Thymus (tissue), 11 donors: Measurements from ENCODE around the gene COL9A1. TPM values are rescaled to one million over a fixed set of nuclear protein-coding genes. Genes with fewer than 3 reads are reported as not detected.

Experiments used
- DNase-seq, 9 donors: peaks; one replicate each; pipeline ENCODE4 v3.0.0-alpha.2; 2013; ENCODE audit warnings: low spot score in 9 of 9, low read depth in 6 of 9, missing footprints in 1 of 9
- H3K27ac ChIP-seq, 2 donors: one replicate each; pipeline ENCODE4 v1.5.1; 2013; ENCODE audit warnings: control low read depth in 1 of 2, low read depth in 1 of 2, low read length in 1 of 2, mild to moderate bottlenecking in 1 of 2, moderate library complexity in 1 of 2
- H3K27me3 ChIP-seq, 2 donors: one replicate each; pipeline ENCODE4 v1.5.1; 2013; ENCODE audit warnings: low read length in 1 of 2; ENCODE audit not compliant: control insufficient read depth in 2 of 2, insufficient read depth in 1 of 2
- H3K36me3 ChIP-seq, 2 donors: one replicate each; pipeline ENCODE4 v1.5.1; 2013; ENCODE audit warnings: low read length in 1 of 2, mild to moderate bottlenecking in 1 of 2, moderate library complexity in 1 of 2; ENCODE audit not compliant: control insufficient read depth in 2 of 2, insufficient read depth in 2 of 2
- H3K4me1 ChIP-seq, 2 donors: one replicate each; pipeline ENCODE4 v1.5.1; 2013; ENCODE audit warnings: low read length in 2 of 2; ENCODE audit not compliant: control insufficient read depth in 2 of 2, insufficient read depth in 2 of 2
- H3K4me3 ChIP-seq, 2 donors: one replicate each; pipeline ENCODE4 v1.5.1; 2013; ENCODE audit warnings: low read length in 2 of 2, control low read depth in 1 of 2, mild to moderate bottlenecking in 1 of 2
- H3K9me3 ChIP-seq, 2 donors: one replicate each; pipeline ENCODE4 v1.5.1; 2013; ENCODE audit warnings: low read length in 1 of 2, mild to moderate bottlenecking in 1 of 2; ENCODE audit not compliant: control insufficient read depth in 2 of 2, insufficient read depth in 1 of 2
- WGBS: extraction: QIAGEN DNeasy Blood & Tissue Kit; methylation state at CpG from one replicate; pipeline ENCODE4 v1.1.7; 2013; 5-methylcytosine and 5-hydroxymethylcytosine counted together
- polyA plus RNA-seq: library from polyadenylated mRNA; stranded (reverse); fragments of 200-250 nt; gene quantifications from one replicate; pipeline ENCODE4 v1.2.3, GENCODE V29; 2013
- total RNA-seq: library from RNA; stranded (reverse); fragments of 120-200 nt; gene quantifications from one replicate; pipeline ENCODE4 v1.2.4, GENCODE V29; 2013
- donor health status: healthy.

COL9A1 gene
- total and polyA plus RNA-seq, 2 donors: 0.32 to 1.2 TPM

DNA sequence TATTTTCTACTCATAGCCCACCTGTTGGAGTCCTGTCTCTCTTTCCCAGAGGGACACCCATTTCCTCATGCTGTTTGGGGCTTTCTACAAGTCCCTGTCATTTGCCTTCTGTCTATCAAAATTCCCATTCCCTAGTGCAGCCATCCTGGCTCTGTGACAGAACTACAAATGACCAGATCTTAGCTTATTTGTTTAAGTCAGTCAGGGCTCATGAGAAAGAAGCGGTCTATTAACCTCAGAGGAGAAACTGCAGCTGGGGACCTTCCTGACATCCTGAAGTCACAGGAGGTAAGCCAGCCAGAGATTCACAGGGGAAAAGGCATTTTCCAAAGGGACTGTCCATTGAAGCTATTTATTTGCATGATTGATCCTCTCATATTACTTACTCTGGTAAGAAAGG, 1.7 kb upstream of the COL9A1 start:
- 87% methylated on average over 1 of the region's 1 CpG for WGBS
- Histone ChIP-seq H3K4me3 (no peak overlapping the region), H3K9me3 (no peaks in the 10 kb centered on the region), H3K4me1 (no peaks in the 10 kb centered on the region), H3K27me3 (no peaks in the 10 kb centered on the region), H3K36me3 (no peaks in the 10 kb centered on the region), H3K27ac (no peak overlapping the region)
- no peak for DNase-seq

GRCh38 chr6:70299456-70299855, 3.4 kb downstream of the COL9A1 start:
- DNase-seq: no peak
- Histone ChIP-seq H3K27ac (no peak overlapping the region), H3K27me3 (no peaks in the 10 kb centered on the region), H3K36me3 (no peaks in the 10 kb centered on the region), H3K4me1 (no peaks in the 10 kb centered on the region), H3K4me3 (no peak overlapping the region), H3K9me3 (no peaks in the 10 kb centered on the region)
- 50% methylated on average over 2 of the region's 2 CpGs for WGBS

GRCh38 chr6:70298068-70298467, 4.8 kb downstream of the COL9A1 start:
- no peaks in the 10 kb centered on the region for H3K36me3 ChIP-seq
- no peak overlapping the region for H3K27ac ChIP-seq
- DNase-seq: no peak
- no peaks in the 10 kb centered on the region for H3K27me3 ChIP-seq
- H3K9me3 ChIP-seq: no peaks in the 10 kb centered on the region
- no peak overlapping the region for H3K4me3 ChIP-seq
- no peaks in the 10 kb centered on the region for H3K4me1 ChIP-seq

GRCh38 chr6:70292193-70292592, 10.7 kb downstream of the COL9A1 start:
- Histone ChIP-seq H3K4me3 (no peak overlapping the region), H3K9me3 (no peaks in the 10 kb centered on the region), H3K27me3 (no peaks in the 10 kb centered on the region), H3K4me1 (no peaks in the 10 kb centered on the region), H3K36me3 (no peaks in the 10 kb centered on the region), H3K27ac (no peak overlapping the region)
- DNase-seq: no peak
- 93% methylated on average over 1 of the region's 1 CpG for WGBS

- WGBS: 37% methylated on average over 2 of the region's 2 CpGs
- no peak overlapping the region for H3K4me3 ChIP-seq
- H3K4me1 ChIP-seq: no peaks in the 10 kb centered on the region
- no peak overlapping the region for H3K27ac ChIP-seq
- H3K9me3 ChIP-seq: no peaks in the 10 kb centered on the region
- no peaks in the 10 kb centered on the region for H3K27me3 ChIP-seq
- DNase-seq: no peak
- no peaks in the 10 kb centered on the region for H3K36me3 ChIP-seq
Observed at GRCh38 chr6:70289299-70289698, 13.6 kb downstream of the COL9A1 start.

GRCh38 chr6:70286905-70287304, 16.0 kb downstream of the COL9A1 start:
- no peak overlapping the region for H3K4me3 ChIP-seq
- H3K27ac ChIP-seq: no peak overlapping the region
- H3K4me1 ChIP-seq: no peaks in the 10 kb centered on the region
- DNase-seq: no peak
- H3K27me3 ChIP-seq: peaks cover 11 to 18% of the 10 kb centered on the region in 2 donors
- H3K36me3 ChIP-seq: no peaks in the 10 kb centered on the region
- no peaks in the 10 kb centered on the region for H3K9me3 ChIP-seq
- WGBS: 87% methylated on average over 5 of the region's 5 CpGs

GRCh38 chr6:70285201-70285600, 17.7 kb downstream of the COL9A1 start:
- H3K4me1 ChIP-seq: no peaks in the 10 kb centered on the region
- H3K4me3 ChIP-seq: no peak overlapping the region
- no peaks in the 10 kb centered on the region for H3K36me3 ChIP-seq
- H3K27me3 ChIP-seq: peaks cover 11 to 35% of the 10 kb centered on the region in 2 donors
- DNase-seq: no peak
- 96% methylated on average over 4 of the region's 4 CpGs for WGBS
- no peaks in the 10 kb centered on the region for H3K9me3 ChIP-seq
- H3K27ac ChIP-seq: no peak overlapping the region

- Histone ChIP-seq H3K27ac (no peak overlapping the region), H3K4me3 (no peak overlapping the region), H3K27me3 (peaks cover 11 to 36% of the 10 kb centered on the region in 2 donors), H3K9me3 (no peaks in the 10 kb centered on the region), H3K36me3 (no peaks in the 10 kb centered on the region), H3K4me1 (no peaks in the 10 kb centered on the region)
- 5% methylated on average over 31 of the region's 31 CpGs for WGBS
- DNase-seq: no peak
Observed at GRCh38 chr6:70282919-70283461, 19.9 kb downstream of the COL9A1 start.

- DNase-seq: no peak
- 5% methylated on average over 39 of the region's 39 CpGs for WGBS
Observed at GRCh38 chr6:70282312-70282918, 20.5 kb downstream of the COL9A1 start.

More at GRCh38 chr6:70282312-70282918, 20.5 kb downstream of the COL9A1 start:
- H3K9me3 ChIP-seq: no peaks in the 10 kb centered on the region
- H3K27ac ChIP-seq: no peak overlapping the region
- H3K36me3 ChIP-seq: no peaks in the 10 kb centered on the region
- H3K4me3 ChIP-seq: no peak overlapping the region
- H3K27me3 ChIP-seq: peaks cover 11 to 36% of the 10 kb centered on the region in 2 donors
- no peaks in the 10 kb centered on the region for H3K4me1 ChIP-seq
